Ishikawa (cell line): ENCODE results near the gene SIKE1.

ENCODE experiments used
- CEBPB ChIP-seq: IDR thresholded peaks from 2 replicates; pipeline ENCODE4 v1.6.1; 2012
- CREB1 ChIP-seq: IDR thresholded peaks from 2 replicates; pipeline ENCODE4 v1.6.1; 2012; ENCODE audit warnings: low read depth
- EP300 ChIP-seq: IDR thresholded peaks from 2 replicates; pipeline ENCODE4 v1.6.1; 2012; ENCODE audit warnings: borderline replicate concordance
- FOXM1 ChIP-seq: IDR thresholded peaks from 2 replicates; pipeline ENCODE4 v1.6.1; 2012; ENCODE audit warnings: low read depth, borderline replicate concordance
- RAD21 ChIP-seq: IDR thresholded peaks from 2 replicates; pipeline ENCODE4 v1.6.1; 2012; ENCODE audit warnings: low read depth
- TCF12 ChIP-seq: IDR thresholded peaks from 2 replicates; pipeline ENCODE4 v1.6.1; 2012; ENCODE audit warnings: low read depth
- TEAD4 ChIP-seq: IDR thresholded peaks from 2 replicates; pipeline ENCODE4 v1.6.1; 2012
- TF ChIP-seq, protein P1 (sequence below): IDR thresholded peaks from 2 replicates; pipeline ENCODE4 v1.6.1; 2012; ENCODE audit warnings: low read depth, mild to moderate bottlenecking

DNA sequence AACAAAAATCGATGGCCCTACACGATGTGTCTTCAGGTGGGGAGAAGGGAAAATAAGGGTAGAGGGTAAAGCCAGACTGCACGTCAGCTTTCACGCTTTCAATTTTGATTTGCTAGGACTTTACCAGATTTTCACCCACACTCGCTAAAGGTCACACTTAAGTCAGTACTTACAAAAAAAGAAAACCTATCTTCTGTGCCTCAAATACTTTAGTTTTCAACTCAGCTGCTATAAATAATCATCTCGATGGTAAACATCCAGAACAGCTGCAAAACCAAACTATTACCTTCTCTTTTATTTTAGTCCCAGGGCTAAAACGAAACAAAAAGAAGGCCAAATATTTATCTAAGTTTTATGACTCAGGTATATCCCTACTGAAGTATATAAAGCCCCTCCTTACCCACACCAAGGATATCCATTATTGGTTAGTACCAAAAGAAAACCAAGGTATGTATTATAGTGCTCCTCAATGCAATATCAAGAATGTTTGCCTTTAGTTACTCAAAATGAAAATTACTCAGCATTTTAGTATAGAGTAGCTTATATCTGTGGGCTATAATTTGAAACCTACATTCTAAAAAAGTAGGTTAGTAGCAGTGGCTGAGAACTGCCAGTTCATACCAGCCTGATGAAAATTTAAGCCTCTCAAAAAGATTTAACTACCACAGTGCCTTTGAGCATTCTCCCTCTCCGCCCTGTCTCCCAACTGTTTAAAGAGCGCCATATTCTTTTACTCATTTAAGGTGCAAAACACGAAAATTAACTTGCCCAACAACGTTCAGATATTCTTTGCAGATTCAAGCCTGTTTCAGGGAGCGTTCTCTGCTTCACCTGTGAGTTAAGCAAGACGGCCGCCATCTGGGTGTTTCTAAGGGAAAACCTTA, 24.2 kb downstream of the SIKE1 start:
- TF ChIP-seq TEAD4, result no peak
- no peak for TF ChIP-seq CREB1
- TF ChIP-seq RAD21, result no peak
- no peak for TF ChIP-seq CEBPB
- no peak for TF ChIP-seq EP300
- no peak for TF ChIP-seq TCF12
- TF ChIP-seq, protein P1, sequence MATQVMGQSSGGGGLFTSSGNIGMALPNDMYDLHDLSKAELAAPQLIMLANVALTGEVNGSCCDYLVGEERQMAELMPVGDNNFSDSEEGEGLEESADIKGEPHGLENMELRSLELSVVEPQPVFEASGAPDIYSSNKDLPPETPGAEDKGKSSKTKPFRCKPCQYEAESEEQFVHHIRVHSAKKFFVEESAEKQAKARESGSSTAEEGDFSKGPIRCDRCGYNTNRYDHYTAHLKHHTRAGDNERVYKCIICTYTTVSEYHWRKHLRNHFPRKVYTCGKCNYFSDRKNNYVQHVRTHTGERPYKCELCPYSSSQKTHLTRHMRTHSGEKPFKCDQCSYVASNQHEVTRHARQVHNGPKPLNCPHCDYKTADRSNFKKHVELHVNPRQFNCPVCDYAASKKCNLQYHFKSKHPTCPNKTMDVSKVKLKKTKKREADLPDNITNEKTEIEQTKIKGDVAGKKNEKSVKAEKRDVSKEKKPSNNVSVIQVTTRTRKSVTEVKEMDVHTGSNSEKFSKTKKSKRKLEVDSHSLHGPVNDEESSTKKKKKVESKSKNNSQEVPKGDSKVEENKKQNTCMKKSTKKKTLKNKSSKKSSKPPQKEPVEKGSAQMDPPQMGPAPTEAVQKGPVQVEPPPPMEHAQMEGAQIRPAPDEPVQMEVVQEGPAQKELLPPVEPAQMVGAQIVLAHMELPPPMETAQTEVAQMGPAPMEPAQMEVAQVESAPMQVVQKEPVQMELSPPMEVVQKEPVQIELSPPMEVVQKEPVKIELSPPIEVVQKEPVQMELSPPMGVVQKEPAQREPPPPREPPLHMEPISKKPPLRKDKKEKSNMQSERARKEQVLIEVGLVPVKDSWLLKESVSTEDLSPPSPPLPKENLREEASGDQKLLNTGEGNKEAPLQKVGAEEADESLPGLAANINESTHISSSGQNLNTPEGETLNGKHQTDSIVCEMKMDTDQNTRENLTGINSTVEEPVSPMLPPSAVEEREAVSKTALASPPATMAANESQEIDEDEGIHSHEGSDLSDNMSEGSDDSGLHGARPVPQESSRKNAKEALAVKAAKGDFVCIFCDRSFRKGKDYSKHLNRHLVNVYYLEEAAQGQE, result no peak
- no peak for TF ChIP-seq FOXM1
